K562 (cell line): ENCODE data around the gene GP1BB. TPM values are rescaled to one million over a fixed set of nuclear protein-coding genes. Genes with fewer than 3 reads are reported as not detected.

Experiments used
- ATF4 ChIP-seq: fragments of 450-650 bp; formaldehyde crosslinking; IDR thresholded peaks from 2 replicates; pipeline ENCODE4 v1.4.0; 2022; ENCODE audit warnings: mild to moderate bottlenecking, moderate library complexity
- BRF1 ChIP-seq: IDR thresholded peaks from 3 replicates; pipeline ENCODE4 v1.6.1; 2011; ENCODE audit warnings: borderline replicate concordance, mild to moderate bottlenecking; ENCODE audit not compliant: insufficient read length; ENCODE audit errors: extremely low read depth
- CTCF ChIP-seq, 3 experiments: IDR thresholded peaks in 2 of 3; conservative IDR thresholded peaks in 1 of 3; 2 replicates each; pipeline ENCODE4 v1.5.1; 2011 to 2012; ENCODE audit warnings: low read length in 3 of 3, mild to moderate bottlenecking in 3 of 3, control low read depth in 2 of 3, improper control_type of control experiment in 1 of 3, inconsistent platforms in 1 of 3, low read depth in 1 of 3, mixed read lengths in 1 of 3, moderate library complexity in 1 of 3; ENCODE audit not compliant: insufficient read depth in 2 of 3
- ERF ChIP-seq: fragments of 450-650 bp; formaldehyde crosslinking; IDR thresholded peaks from 2 replicates; pipeline ENCODE4 v1.4.0; 2020; ENCODE audit warnings: mild to moderate bottlenecking, mixed read lengths
- FOS ChIP-seq: IDR thresholded peaks from 3 replicates; pipeline ENCODE4 v1.6.1; 2011; ENCODE audit not compliant: insufficient read length; ENCODE audit errors: extremely low read depth
- HDAC8 ChIP-seq: fragments of 450-650 bp; IDR thresholded peaks from 2 replicates; pipeline ENCODE4 v1.6.1; 2016; ENCODE audit warnings: mild to moderate bottlenecking, missing genetic modification characterization, moderate library complexity, missing compliant biosample characterization
- LEF1 ChIP-seq: fragments of 450-650 bp; IDR thresholded peaks from 2 replicates; pipeline ENCODE4 v1.6.1; 2016; ENCODE audit warnings: mild to moderate bottlenecking
- MAFF ChIP-seq: IDR thresholded peaks from 2 replicates; pipeline ENCODE4 v1.6.1; 2012; ENCODE audit warnings: low read length, improper control_type of control experiment
- RAD21 ChIP-seq, 2 experiments: fragments of 250-450 bp in 1 of 2; fragments of 450-650 bp in 1 of 2; sonication (Bioruptor Pico) in 1 of 2; formaldehyde crosslinking in 1 of 2; IDR thresholded peaks in 1 of 2; conservative IDR thresholded peaks in 1 of 2; 2 replicates each; pipeline versions ENCODE4 v1.4.0 to v1.8.0; 2020 to 2022; ENCODE audit warnings: mild to moderate bottlenecking in 2 of 2, moderate library complexity in 1 of 2
- RBM15 ChIP-seq: fragments of 200-400 bp; formaldehyde crosslinking; IDR thresholded peaks from 2 replicates; pipeline ENCODE4 v1.6.1; 2018; ENCODE audit warnings: mild to moderate bottlenecking, low read length, moderate library complexity; ENCODE audit not compliant: insufficient read depth
- SETDB1 ChIP-seq: IDR thresholded peaks from one replicate; pipeline ENCODE4 v1.6.1; 2012; ENCODE audit warnings: low read length, control low read depth, inconsistent platforms
- SIN3B ChIP-seq: fragments of 450-650 bp; IDR thresholded peaks from 2 replicates; pipeline ENCODE4 v1.6.1; 2017; ENCODE audit warnings: low read depth, mild to moderate bottlenecking, moderate library complexity
- SOX6 ChIP-seq: fragments of 450-650 bp; IDR thresholded peaks from 2 replicates; pipeline ENCODE4 v1.6.1; 2014; ENCODE audit warnings: mild to moderate bottlenecking
- SRF ChIP-seq, 2 experiments: fragments of 250-450, 450-650 bp in 1 of 2; sonication (Bioruptor Pico) in 1 of 2; sonication (generic) in 1 of 2; formaldehyde crosslinking; IDR thresholded peaks; 2 replicates each; pipeline versions ENCODE4 v1.5.0 to v1.5.1; 2020 to 2022; ENCODE audit warnings: mild to moderate bottlenecking in 1 of 2, missing genetic modification reagents in 1 of 2
- ZNF717 ChIP-seq: fragments of 250-450 bp; sonication (Bioruptor Pico); IDR thresholded peaks from 2 replicates; pipeline ENCODE4 v1.5.0; 2021
- polyA plus RNA-seq, 8 experiments: library from polyadenylated mRNA; depleted of rRNA in 4 of 8; stranded (reverse) in 5 of 8; unstranded in 3 of 8; fragments of >200 nt; fragmentation: Nextera tagmentation in 2 of 8; fragmentation: Illumina TruSeq in 1 of 8; extraction: Ambion mirVana in 2 of 8; extraction: Trizol in 1 of 8; gene quantifications; 2 replicates each; pipeline versions ENCODE4 v1.2.1 to v1.2.3, GENCODE V29; 2011 to 2014; ENCODE audit warnings: inconsistent platforms in 1 of 8, missing spikeins in 1 of 8
- total RNA-seq, 7 experiments: library from RNA; depleted of rRNA in 6 of 7; stranded (reverse); fragments of >200 nt in 6 of 7; fragmentation: Illumina TruSeq in 2 of 7; extraction: Trizol in 2 of 7; gene quantifications; 2 replicates each; pipeline versions ENCODE4 v1.2.1 to v1.2.3, GENCODE V29; 2011 to 2021; ENCODE audit warnings: low replicate concordance in 1 of 7
- TF ChIP-seq, protein P1 (sequence below): fragments of 250-450 bp; sonication (Bioruptor Pico); IDR thresholded peaks from 2 replicates; pipeline ENCODE4 v1.4.0; 2020
- TF ChIP-seq, protein P2 (sequence below): sonication (generic); formaldehyde crosslinking; IDR thresholded peaks from 2 replicates; pipeline ENCODE4 v1.8.1; 2023; ENCODE audit warnings: mild to moderate bottlenecking, missing genetic modification reagents
- TF ChIP-seq, protein P3 (sequence below): IDR thresholded peaks from 2 replicates; pipeline ENCODE4 v1.6.1; 2014; ENCODE audit warnings: antibody characterized with exemption
- TF ChIP-seq, protein P4 (sequence below): fragments of 250-450 bp; sonication (Bioruptor Pico); IDR thresholded peaks from 2 replicates; pipeline ENCODE4 v1.8.0; 2021; ENCODE audit warnings: borderline replicate concordance, mild to moderate bottlenecking, moderate library complexity; ENCODE audit not compliant: poor library complexity, severe bottlenecking

Gene GP1BB
- total and polyA plus RNA-seq, 9 of the 15 experiments (the other 6 are each of a cell fraction or from before 2014, with no cell fraction given) = 0.69 to 162 (median 2.8) TPM

DNA sequence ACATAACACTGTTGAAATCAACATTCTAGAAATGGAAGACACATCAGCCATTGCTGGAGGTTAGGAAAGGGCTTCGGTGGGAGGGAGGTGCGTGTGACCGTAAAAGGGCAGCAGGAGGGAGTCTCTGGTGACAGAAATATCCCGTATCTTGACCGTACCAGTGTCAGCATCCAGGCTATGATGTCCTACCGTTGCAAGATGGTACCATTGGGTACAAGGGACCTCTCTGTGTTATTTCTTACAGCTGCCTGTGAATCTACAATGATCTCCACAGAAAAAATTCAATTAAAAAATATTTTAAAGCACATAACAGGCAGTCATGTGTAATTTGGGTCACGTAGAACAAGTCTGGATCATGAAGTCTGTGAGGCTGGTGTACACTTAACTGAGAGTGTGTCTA is 36.4 kb upstream of the GP1BB start (continued):
- no peak for TF ChIP-seq RAD21 (CRISPR knock-in tag; conservative IDR thresholded peaks at IDR 0.05 in 1 of 2, IDR thresholded peaks at IDR 0.05 in 1 of 2)
- TF ChIP-seq, protein P1, sequence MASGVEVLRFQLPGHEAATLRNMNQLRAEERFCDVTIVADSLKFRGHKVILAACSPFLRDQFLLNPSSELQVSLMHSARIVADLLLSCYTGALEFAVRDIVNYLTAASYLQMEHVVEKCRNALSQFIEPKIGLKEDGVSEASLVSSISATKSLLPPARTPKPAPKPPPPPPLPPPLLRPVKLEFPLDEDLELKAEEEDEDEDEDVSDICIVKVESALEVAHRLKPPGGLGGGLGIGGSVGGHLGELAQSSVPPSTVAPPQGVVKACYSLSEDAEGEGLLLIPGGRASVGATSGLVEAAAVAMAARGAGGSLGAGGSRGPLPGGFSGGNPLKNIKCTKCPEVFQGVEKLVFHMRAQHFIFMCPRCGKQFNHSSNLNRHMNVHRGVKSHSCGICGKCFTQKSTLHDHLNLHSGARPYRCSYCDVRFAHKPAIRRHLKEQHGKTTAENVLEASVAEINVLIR (CRISPR knock-in tag) = no peak
- TF ChIP-seq SIN3B = no peak
- TF ChIP-seq ATF4 (CRISPR knock-in tag) = no peak
- TF ChIP-seq LEF1 = no peak
- TF ChIP-seq SETDB1 = no peak
- TF ChIP-seq SOX6 = no peak
- TF ChIP-seq HDAC8 = no peak
- TF ChIP-seq, protein P2, sequence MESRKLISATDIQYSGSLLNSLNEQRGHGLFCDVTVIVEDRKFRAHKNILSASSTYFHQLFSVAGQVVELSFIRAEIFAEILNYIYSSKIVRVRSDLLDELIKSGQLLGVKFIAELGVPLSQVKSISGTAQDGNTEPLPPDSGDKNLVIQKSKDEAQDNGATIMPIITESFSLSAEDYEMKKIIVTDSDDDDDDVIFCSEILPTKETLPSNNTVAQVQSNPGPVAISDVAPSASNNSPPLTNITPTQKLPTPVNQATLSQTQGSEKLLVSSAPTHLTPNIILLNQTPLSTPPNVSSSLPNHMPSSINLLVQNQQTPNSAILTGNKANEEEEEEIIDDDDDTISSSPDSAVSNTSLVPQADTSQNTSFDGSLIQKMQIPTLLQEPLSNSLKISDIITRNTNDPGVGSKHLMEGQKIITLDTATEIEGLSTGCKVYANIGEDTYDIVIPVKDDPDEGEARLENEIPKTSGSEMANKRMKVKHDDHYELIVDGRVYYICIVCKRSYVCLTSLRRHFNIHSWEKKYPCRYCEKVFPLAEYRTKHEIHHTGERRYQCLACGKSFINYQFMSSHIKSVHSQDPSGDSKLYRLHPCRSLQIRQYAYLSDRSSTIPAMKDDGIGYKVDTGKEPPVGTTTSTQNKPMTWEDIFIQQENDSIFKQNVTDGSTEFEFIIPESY = no peak
- no peak for TF ChIP-seq MAFF
- peak in 1 of 2 experiments; percentile 87; a peak in 2 of 4 replicates for TF ChIP-seq SRF (CRISPR knock-in tag; IDR thresholded peaks at IDR 0.05)
- TF ChIP-seq FOS = no peak
- no peak for TF ChIP-seq ERF (CRISPR knock-in tag)
- no peak for TF ChIP-seq ZNF717 (CRISPR knock-in tag)
- TF ChIP-seq BRF1 = no peak
- TF ChIP-seq, protein P3, sequence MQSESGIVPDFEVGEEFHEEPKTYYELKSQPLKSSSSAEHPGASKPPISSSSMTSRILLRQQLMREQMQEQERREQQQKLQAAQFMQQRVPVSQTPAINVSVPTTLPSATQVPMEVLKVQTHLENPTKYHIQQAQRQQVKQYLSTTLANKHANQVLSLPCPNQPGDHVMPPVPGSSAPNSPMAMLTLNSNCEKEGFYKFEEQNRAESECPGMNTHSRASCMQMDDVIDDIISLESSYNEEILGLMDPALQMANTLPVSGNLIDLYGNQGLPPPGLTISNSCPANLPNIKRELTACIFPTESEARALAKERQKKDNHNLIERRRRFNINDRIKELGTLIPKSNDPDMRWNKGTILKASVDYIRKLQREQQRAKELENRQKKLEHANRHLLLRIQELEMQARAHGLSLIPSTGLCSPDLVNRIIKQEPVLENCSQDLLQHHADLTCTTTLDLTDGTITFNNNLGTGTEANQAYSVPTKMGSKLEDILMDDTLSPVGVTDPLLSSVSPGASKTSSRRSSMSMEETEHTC = no peak
- TF ChIP-seq, protein P4, sequence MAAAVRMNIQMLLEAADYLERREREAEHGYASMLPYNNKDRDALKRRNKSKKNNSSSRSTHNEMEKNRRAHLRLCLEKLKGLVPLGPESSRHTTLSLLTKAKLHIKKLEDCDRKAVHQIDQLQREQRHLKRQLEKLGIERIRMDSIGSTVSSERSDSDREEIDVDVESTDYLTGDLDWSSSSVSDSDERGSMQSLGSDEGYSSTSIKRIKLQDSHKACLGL (CRISPR knock-in tag) = no peak
- no peak for TF ChIP-seq CTCF (IDR thresholded peaks at IDR 0.05 in 2 of 3, conservative IDR thresholded peaks at IDR 0.05 in 1 of 3; ENCODE audit: insufficient read depth in 2 of 3, low read depth in 1 of 3, low read length in 3 of 3)
- no peak for TF ChIP-seq RBM15
